Mononuclear cell (primary cell): Measurements from ENCODE around the gene PTPRE. TPM values are rescaled to one million over a fixed set of nuclear protein-coding genes. Genes with fewer than 3 reads are reported as not detected.

Experiments
- H3K27me3 ChIP-seq: 2 replicates; pipeline ENCODE4 v1.6.0; 2011; ENCODE audit warnings: low read length, control low read depth; ENCODE audit not compliant: insufficient read depth
- H3K4me1 ChIP-seq: 2 replicates; pipeline ENCODE4 v1.5.1; 2011; ENCODE audit warnings: mild to moderate bottlenecking, low read length, control low read depth; ENCODE audit not compliant: insufficient read depth
- H3K4me3 ChIP-seq: 2 replicates; pipeline ENCODE4 v1.5.1; 2011; ENCODE audit warnings: mild to moderate bottlenecking, low read length, moderate library complexity
- H3K9me3 ChIP-seq: 2 replicates; pipeline ENCODE4 v1.5.1; 2011; ENCODE audit warnings: low read depth, mild to moderate bottlenecking, control low read depth, low read length
- total RNA-seq: library from RNA; depleted of rRNA; stranded (reverse); fragments of >200 nt; gene quantifications from one replicate; pipeline ENCODE4 v1.2.3, GENCODE V29; 2012

PTPRE gene
- total RNA-seq, 1 donor: 205 TPM

GRCh38 chr10:128128582-128128981, 221.7 kb downstream of the PTPRE start:
- peaks cover 4% of the 10 kb centered on the region for H3K27me3 ChIP-seq
- peaks cover 33% of the 10 kb centered on the region for H3K4me1 ChIP-seq
- no peaks in the 10 kb centered on the region for H3K9me3 ChIP-seq
- H3K4me3 ChIP-seq: no peak overlapping the region

- Histone ChIP-seq H3K4me1 (peaks cover 19% of the 10 kb centered on the region), H3K4me3 (no peak overlapping the region), H3K9me3 (no peaks in the 10 kb centered on the region), H3K27me3 (no peaks in the 10 kb centered on the region)
These were observed 223.1 kb downstream of the PTPRE start for GRCh38 chr10:128130051-128130450.

Other genes starting within 250 kb of the PTPRE start
- gene FOXI2, start 169.9 kb upstream of the PTPRE start, total RNA-seq: not detected
- gene CLRN3, start 14.2 kb upstream of the PTPRE start, total RNA-seq: not detected
- gene MKI67, start 219.3 kb downstream of the PTPRE start, total RNA-seq: 1.8 TPM